Right cardiac atrium (tissue), 5 donors: ENCODE results near the gene GPER1. TPM values are rescaled to one million over a fixed set of nuclear protein-coding genes. Genes with fewer than 3 reads are reported as not detected.
A peak's percentile ranks its signal among the peaks of the same experiment; 100 is the strongest.

Source experiments
- ATAC-seq, 2 donors: fragments of 200-7000 bp; cut with Tn5 transposase; one replicate each; pipeline versions ENCODE4 v1.8.0 to v1.9.1; 2020; ENCODE audit warnings: moderate library complexity in 2 of 2, mild to moderate bottlenecking in 1 of 2
- DNase-seq, 3 donors: peaks; one replicate each; pipeline ENCODE4 v3.0.0-alpha.2; 2020
- H3K27ac ChIP-seq: one replicate; pipeline ENCODE4 v1.5.1; 2013; ENCODE audit warnings: mild to moderate bottlenecking, low read length, control low read depth, moderate library complexity
- H3K27me3 ChIP-seq: one replicate; pipeline ENCODE4 v1.6.1; 2013; ENCODE audit not compliant: control insufficient read depth, insufficient read depth
- H3K4me1 ChIP-seq: one replicate; pipeline ENCODE4 v1.6.1; 2013; ENCODE audit warnings: low read length; ENCODE audit not compliant: control insufficient read depth, insufficient read depth
- H3K4me3 ChIP-seq: one replicate; pipeline ENCODE4 v1.5.1; 2013; ENCODE audit warnings: low read length, control low read depth
- H3K9me3 ChIP-seq: one replicate; pipeline ENCODE4 v1.6.1; 2013; ENCODE audit warnings: low read length; ENCODE audit not compliant: control insufficient read depth
- WGBS: extraction: QIAGEN DNeasy Blood & Tissue Kit; methylation state at CpG from one replicate; pipeline ENCODE4 v1.1.7; 2013; 5-methylcytosine and 5-hydroxymethylcytosine counted together
- intact Hi-C, 4 donors: fragments of 100-400 bp; cut with DNase I; formaldehyde crosslinking; loops; one replicate each; pipeline versions ENCODE4 v1.11.0 to v1.14.0; 2022 to 2023
- polyA plus RNA-seq: library from polyadenylated mRNA; stranded (reverse); fragments of 200-250 nt; gene quantifications from one replicate; pipeline ENCODE4 v1.2.3, GENCODE V29; 2013
- total RNA-seq, 4 donors: library from RNA; stranded (reverse); fragmentation: NEBNext Ultra II Directional; extraction: Animal tissue kit (Norgen Biotek cat#: 25700); gene quantifications; one replicate each; pipeline ENCODE4 v1.2.1, GENCODE V29; 2021
- donor health status: healthy with polysubstance abuse.
- donor health status: DM: no; HTN: yes; CAD: no.
- donor health status: DM: no; HTN: no; CAD: no.
- donor health status: DM: no; HTN: yes; CAD: no; lungs with severe emphysema.
- donor health status: DM: yes; HTN: yes; CAD: no.

Gene GPER1
- total and polyA plus RNA-seq, 5 donors, result 3.0 to 6.7 (median 4.3) TPM

- DNase-seq (peak in 1 of 3 donors; percentile 23), ATAC-seq (no peak)
- Histone ChIP-seq H3K9me3 (no peaks in the 10 kb centered on the region), H3K4me3 (no peak overlapping the region), H3K27me3 (no peaks in the 10 kb centered on the region), H3K4me1 (peaks cover 20% of the 10 kb centered on the region), H3K27ac (no peak overlapping the region)
- 88% methylated on average over 15 of the region's 15 CpGs for WGBS
- intact Hi-C loops, result no loop called here
These were observed 40.9 kb upstream of the GPER1 start for GRCh38 chr7:1046722-1047679.

- DNase-seq (peak in 2 of 3 donors; percentile 50 to 66), ATAC-seq (no peak)
These were observed 38.7 kb upstream of the GPER1 start for GRCh38 chr7:1049006-1049741.

GRCh38 chr7:1049801-1050200, 38.1 kb upstream of the GPER1 start:
- WGBS, result 90% methylated on average over 8 of the region's 8 CpGs
- Histone ChIP-seq H3K27ac (peak overlapping the region; percentile 53), H3K9me3 (no peaks in the 10 kb centered on the region), H3K4me1 (peaks cover 32% of the 10 kb centered on the region), H3K4me3 (no peak overlapping the region), H3K27me3 (no peaks in the 10 kb centered on the region)
- peak in 2 of 3 donors; percentile 42 for DNase-seq
- intact Hi-C loops, result no loop called here
- ATAC-seq, result no peak

More at GRCh38 chr7:1049006-1049741, 38.7 kb upstream of the GPER1 start:
- H3K27me3 ChIP-seq, result no peaks in the 10 kb centered on the region
- peak overlapping the region; percentile 53 for H3K27ac ChIP-seq
- intact Hi-C loops, result no loop called here
- peaks cover 28% of the 10 kb centered on the region for H3K4me1 ChIP-seq
- 64% methylated on average over 23 of the region's 23 CpGs for WGBS
- H3K9me3 ChIP-seq, result no peaks in the 10 kb centered on the region
- no peak overlapping the region for H3K4me3 ChIP-seq

GRCh38 chr7:1050254-1050906, 37.5 kb upstream of the GPER1 start:
- Histone ChIP-seq H3K9me3 (no peaks in the 10 kb centered on the region), H3K4me1 (peaks cover 31% of the 10 kb centered on the region), H3K4me3 (no peak overlapping the region), H3K27ac (peak overlapping the region; percentile 35), H3K27me3 (no peaks in the 10 kb centered on the region)
- DNase-seq (peak in 2 of 3 donors; percentile 49 to 65), ATAC-seq (no peak)
- intact Hi-C loops, result no loop called here
- WGBS, result 85% methylated on average over 30 of the region's 30 CpGs

GRCh38 chr7:1050956-1051690, 36.8 kb upstream of the GPER1 start:
- peak in 1 of 2 donors; percentile 32 for ATAC-seq
- H3K4me3 ChIP-seq, result no peak overlapping the region
- peak overlapping the region; percentile 3 for H3K27ac ChIP-seq
- intact Hi-C loops, result no loop called here
- no peaks in the 10 kb centered on the region for H3K9me3 ChIP-seq
- WGBS, result 60% methylated on average over 22 of the region's 22 CpGs
- no peaks in the 10 kb centered on the region for H3K27me3 ChIP-seq
- DNase-seq, result peak; percentile 57 to 87 (median 86)
- peaks cover 30% of the 10 kb centered on the region for H3K4me1 ChIP-seq

- H3K4me1 ChIP-seq, result peaks cover 30% of the 10 kb centered on the region
- intact Hi-C loops, result no loop called here
- 40% methylated on average over 20 of the region's 20 CpGs for WGBS
- DNase-seq, result peak; percentile 52 to 88 (median 87)
- H3K4me3 ChIP-seq, result no peak overlapping the region
- H3K9me3 ChIP-seq, result no peaks in the 10 kb centered on the region
- H3K27me3 ChIP-seq, result no peaks in the 10 kb centered on the region
- H3K27ac ChIP-seq, result peak overlapping the region; percentile 68
- peak; percentile 28 to 43 for ATAC-seq
These were observed 35.7 kb upstream of the GPER1 start for GRCh38 chr7:1052031-1052818.

GRCh38 chr7:1053002-1053411, 34.9 kb upstream of the GPER1 start:
- H3K9me3 ChIP-seq, result no peaks in the 10 kb centered on the region
- H3K4me1 ChIP-seq, result peaks cover 30% of the 10 kb centered on the region
- no peak overlapping the region for H3K4me3 ChIP-seq
- 57% methylated on average over 17 of the region's 17 CpGs for WGBS
- no peaks in the 10 kb centered on the region for H3K27me3 ChIP-seq
- H3K27ac ChIP-seq, result peak overlapping the region; percentile 68
- DNase-seq (peak; percentile 60 to 82 (median 80)), ATAC-seq (peak; percentile 28 to 63)
- intact Hi-C loops, result no loop called here

- Histone ChIP-seq H3K27ac (peak overlapping the region; percentile 69), H3K27me3 (no peaks in the 10 kb centered on the region), H3K4me1 (peaks cover 30% of the 10 kb centered on the region), H3K9me3 (no peaks in the 10 kb centered on the region), H3K4me3 (no peak overlapping the region)
- ATAC-seq (no peak), DNase-seq (peak in 1 of 3 donors; percentile 47)
- 90% methylated on average over 17 of the region's 17 CpGs for WGBS
- intact Hi-C loops, result no loop called here
These were observed 34.0 kb upstream of the GPER1 start for GRCh38 chr7:1053816-1054370.

GRCh38 chr7:1054438-1054837, 33.5 kb upstream of the GPER1 start:
- 37% methylated on average over 25 of the region's 25 CpGs for WGBS
- Histone ChIP-seq H3K9me3 (no peaks in the 10 kb centered on the region), H3K27ac (peak overlapping the region; percentile 69), H3K4me3 (no peak overlapping the region), H3K4me1 (peaks cover 24% of the 10 kb centered on the region), H3K27me3 (no peaks in the 10 kb centered on the region)
- intact Hi-C loops, result no loop called here
- ATAC-seq (peak in 1 of 2 donors; percentile 4), DNase-seq (peak; percentile 53 to 79 (median 78))
